IPS DF 6.9 (cell line): Measurements from ENCODE around the gene ZBTB43.

ENCODE experiments used
- DNase-seq: peaks from one replicate; pipeline ENCODE4 v3.0.0-alpha.2; 2013; ENCODE audit warnings: low read depth, low spot score
- H3K27ac ChIP-seq: one replicate; pipeline ENCODE4 v1.5.1; 2013; ENCODE audit warnings: low read length, control low read depth
- H3K27me3 ChIP-seq: 2 replicates; pipeline ENCODE4 v1.6.1; 2013; ENCODE audit warnings: mild to moderate bottlenecking, low read length; ENCODE audit not compliant: control insufficient read depth, insufficient read depth
- H3K36me3 ChIP-seq: 2 replicates; pipeline ENCODE4 v1.6.1; 2013; ENCODE audit warnings: low read length; ENCODE audit not compliant: control insufficient read depth, insufficient read depth
- H3K4me1 ChIP-seq: 2 replicates; pipeline ENCODE4 v1.6.1; 2013; ENCODE audit warnings: low read length; ENCODE audit not compliant: control insufficient read depth, insufficient read depth
- H3K4me3 ChIP-seq: 2 replicates; pipeline ENCODE4 v1.5.1; 2013; ENCODE audit warnings: mild to moderate bottlenecking, low read length
- H3K9me3 ChIP-seq: 2 replicates; pipeline ENCODE4 v1.6.1; 2013; ENCODE audit warnings: low read length, inconsistent platforms; ENCODE audit not compliant: control insufficient read depth, insufficient read depth
- WGBS: extraction: QIAGEN DNeasy Blood & Tissue Kit; methylation state at CpG from one replicate; pipeline ENCODE4 v1.1.7; 2013; ENCODE audit warnings: mixed read lengths, missing lambda C conversion rate; ENCODE audit not compliant: insufficient read length, insufficient coverage; 5-methylcytosine and 5-hydroxymethylcytosine counted together

Gene ZBTB43

GRCh38 chr9:126874546-126875314 is 69.9 kb downstream of the ZBTB43 start:
- Histone ChIP-seq H3K36me3 (peaks cover 3% of the 10 kb centered on the region; the same call in 1 of the 2 replicates), H3K4me1 (no peaks in the 10 kb centered on the region; the same call in 1 of the 2 replicates), H3K4me3 (no peak overlapping the region), H3K27ac (no peak overlapping the region), H3K9me3 (no peaks in the 10 kb centered on the region), H3K27me3 (no peaks in the 10 kb centered on the region)
- no peak for DNase-seq
- WGBS = no CpG with 5 or more reads among the region's 9 CpGs

- no peak for DNase-seq
- no CpG with 5 or more reads among the region's 4 CpGs for WGBS
These were observed 71.1 kb downstream of the ZBTB43 start for GRCh38 chr9:126875756-126876510.

GRCh38 chr9:126876531-126876930 is 71.7 kb downstream of the ZBTB43 start:
- Histone ChIP-seq H3K27ac (no peak overlapping the region), H3K4me3 (no peak overlapping the region), H3K36me3 (peaks cover 9% of the 10 kb centered on the region; the same call in 1 of the 2 replicates), H3K27me3 (no peaks in the 10 kb centered on the region), H3K9me3 (no peaks in the 10 kb centered on the region), H3K4me1 (no peaks in the 10 kb centered on the region; the same call in 1 of the 2 replicates)
- DNase-seq = no peak
- WGBS = no CpG with 5 or more reads among the region's 4 CpGs

More at GRCh38 chr9:126875756-126876510, 71.1 kb downstream of the ZBTB43 start:
- H3K27ac ChIP-seq = no peak overlapping the region
- no peaks in the 10 kb centered on the region; the same call in 1 of the 2 replicates for H3K4me1 ChIP-seq
- H3K9me3 ChIP-seq = no peaks in the 10 kb centered on the region
- peaks cover 9% of the 10 kb centered on the region; the same call in 1 of the 2 replicates for H3K36me3 ChIP-seq
- no peaks in the 10 kb centered on the region for H3K27me3 ChIP-seq
- no peak overlapping the region for H3K4me3 ChIP-seq

- peaks cover 9% of the 10 kb centered on the region; the same call in 1 of the 2 replicates for H3K36me3 ChIP-seq
- no CpG with 5 or more reads among the region's 9 CpGs for WGBS
- no peaks in the 10 kb centered on the region for H3K9me3 ChIP-seq
These were observed 72.6 kb downstream of the ZBTB43 start for GRCh38 chr9:126877418-126877817.

GRCh38 chr9:126879288-126879687 is 74.4 kb downstream of the ZBTB43 start:
- Histone ChIP-seq H3K4me3 (no peak overlapping the region), H3K27me3 (no peaks in the 10 kb centered on the region), H3K4me1 (no peaks in the 10 kb centered on the region), H3K9me3 (no peaks in the 10 kb centered on the region), H3K36me3 (peaks cover 11% of the 10 kb centered on the region; the same call in 1 of the 2 replicates), H3K27ac (no peak overlapping the region)
- no CpG with 5 or more reads among the region's 9 CpGs for WGBS
- no peak for DNase-seq

More at GRCh38 chr9:126877418-126877817, 72.6 kb downstream of the ZBTB43 start:
- H3K4me3 ChIP-seq = no peak overlapping the region
- no peaks in the 10 kb centered on the region; the same call in 1 of the 2 replicates for H3K4me1 ChIP-seq
- no peaks in the 10 kb centered on the region for H3K27me3 ChIP-seq
- H3K27ac ChIP-seq = no peak overlapping the region
- DNase-seq = no peak

GRCh38 chr9:126880226-126880946 is 75.5 kb downstream of the ZBTB43 start:
- Histone ChIP-seq H3K36me3 (peaks cover 11% of the 10 kb centered on the region; the same call in 1 of the 2 replicates), H3K27me3 (no peaks in the 10 kb centered on the region), H3K4me1 (no peaks in the 10 kb centered on the region), H3K27ac (no peak overlapping the region), H3K4me3 (no peak overlapping the region), H3K9me3 (no peaks in the 10 kb centered on the region)
- DNase-seq = no peak
- WGBS = no CpG with 5 or more reads among the region's 23 CpGs

- Histone ChIP-seq H3K36me3 (peaks cover 11% of the 10 kb centered on the region; the same call in 1 of the 2 replicates), H3K27ac (no peak overlapping the region)
- WGBS = no CpG with 5 or more reads among the region's 6 CpGs
These were observed 76.1 kb downstream of the ZBTB43 start for GRCh38 chr9:126880947-126881332.

GRCh38 chr9:126882746-126883145 is 77.9 kb downstream of the ZBTB43 start:
- peaks cover 3% of the 10 kb centered on the region; the same call in 1 of the 2 replicates for H3K4me1 ChIP-seq
- no peaks in the 10 kb centered on the region for H3K27me3 ChIP-seq
- no peak overlapping the region for H3K27ac ChIP-seq
- WGBS = no CpG with 5 or more reads among the region's 11 CpGs
- H3K4me3 ChIP-seq = no peak overlapping the region
- peaks cover 11% of the 10 kb centered on the region; the same call in 1 of the 2 replicates for H3K36me3 ChIP-seq
- no peak for DNase-seq
- H3K9me3 ChIP-seq = no peaks in the 10 kb centered on the region

More at GRCh38 chr9:126880947-126881332, 76.1 kb downstream of the ZBTB43 start:
- DNase-seq = no peak
- no peaks in the 10 kb centered on the region for H3K27me3 ChIP-seq
- no peak overlapping the region for H3K4me3 ChIP-seq
- no peaks in the 10 kb centered on the region for H3K9me3 ChIP-seq
- no peaks in the 10 kb centered on the region for H3K4me1 ChIP-seq

- H3K27me3 ChIP-seq = no peaks in the 10 kb centered on the region
- H3K36me3 ChIP-seq = peaks cover 11% of the 10 kb centered on the region; the same call in 1 of the 2 replicates
- no peak overlapping the region for H3K4me3 ChIP-seq
- H3K27ac ChIP-seq = no peak overlapping the region
- H3K4me1 ChIP-seq = peaks cover 3% of the 10 kb centered on the region; the same call in 1 of the 2 replicates
- H3K9me3 ChIP-seq = no peaks in the 10 kb centered on the region
- no CpG with 5 or more reads among the region's 15 CpGs for WGBS
- no peak for DNase-seq
These were observed 78.8 kb downstream of the ZBTB43 start for GRCh38 chr9:126883636-126884035.
